ENCODE measurements around the gene HLCS. TPM values are rescaled to one million over a fixed set of nuclear protein-coding genes. Genes with fewer than 3 reads are reported as not detected.

HLCS gene
- total RNA-seq, 1 donor from 2014 or later: 15.3 TPM

DNA sequence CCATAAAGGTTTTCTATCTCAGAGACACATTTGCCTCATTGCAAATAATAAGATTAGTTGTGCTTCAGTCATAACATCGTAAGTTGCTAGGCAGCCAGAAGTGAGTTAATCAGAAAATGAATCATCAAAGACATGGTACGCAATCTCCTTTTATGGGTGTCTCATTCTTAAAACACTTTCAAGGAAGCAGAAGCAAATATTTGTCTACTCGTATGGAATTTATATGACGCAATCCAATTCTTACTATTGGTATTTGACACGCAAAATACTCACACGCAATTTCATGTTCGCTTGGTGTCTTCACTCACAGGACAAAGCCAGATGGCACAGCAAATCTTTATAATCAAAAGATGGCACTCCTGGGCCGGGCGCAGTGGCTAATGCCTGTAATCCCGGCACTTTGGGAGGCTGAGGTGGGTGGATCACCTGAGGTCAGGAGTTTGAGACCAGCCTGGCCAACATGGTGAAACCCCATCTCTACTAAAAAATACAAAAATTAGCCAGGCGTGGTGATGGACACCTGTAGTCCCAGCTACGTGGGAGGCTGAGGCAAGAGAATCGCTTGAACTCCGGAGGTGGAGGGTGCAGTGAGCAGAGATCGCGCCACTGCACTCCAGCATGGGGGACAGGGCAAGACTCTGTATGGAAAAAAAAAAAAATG lies 56.4 kb downstream of the HLCS start:
- Mint-ChIP-seq H3K27me3 (no peaks in the 10 kb centered on the region), H3K9me3 (no peaks in the 10 kb centered on the region), H3K36me3 (ENCODE audit: low read depth) (no peaks in the 10 kb centered on the region), H3K27ac (peak overlapping the region; percentile 7), H3K4me3 (no peak overlapping the region), H3K4me1 (peaks cover 5% of the 10 kb centered on the region)
- intact Hi-C loops (cut with micrococcal nuclease): no loop called here
- DNase-seq: no peak

DNA sequence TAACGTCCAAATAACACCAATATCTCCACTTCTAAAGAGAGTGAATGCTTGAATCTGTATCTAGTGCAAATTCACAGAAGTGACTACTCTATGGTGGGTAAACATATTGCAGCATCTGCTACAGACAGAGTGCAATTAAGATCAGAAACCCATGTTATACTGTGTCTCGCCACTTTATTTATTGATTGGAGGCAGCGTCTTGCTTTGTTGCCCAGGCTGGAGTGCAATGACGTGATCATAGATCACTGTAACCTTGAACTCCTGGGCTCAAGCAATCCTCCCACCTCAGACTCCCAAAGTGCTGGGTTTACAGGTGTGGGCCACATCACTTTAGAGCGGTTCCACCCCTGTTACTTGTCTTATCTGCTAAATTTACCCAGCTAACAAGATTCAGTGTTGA lies 57.0 kb downstream of the HLCS start:
- no peaks in the 10 kb centered on the region for H3K9me3 Mint-ChIP-seq
- H3K27ac Mint-ChIP-seq: no peak overlapping the region
- peaks cover 5% of the 10 kb centered on the region for H3K4me1 Mint-ChIP-seq
- DNase-seq: no peak
- intact Hi-C loops (cut with micrococcal nuclease): no loop called here
- H3K36me3 Mint-ChIP-seq (ENCODE audit: low read depth): no peaks in the 10 kb centered on the region
- H3K4me3 Mint-ChIP-seq: no peak overlapping the region
- no peaks in the 10 kb centered on the region for H3K27me3 Mint-ChIP-seq

DNA sequence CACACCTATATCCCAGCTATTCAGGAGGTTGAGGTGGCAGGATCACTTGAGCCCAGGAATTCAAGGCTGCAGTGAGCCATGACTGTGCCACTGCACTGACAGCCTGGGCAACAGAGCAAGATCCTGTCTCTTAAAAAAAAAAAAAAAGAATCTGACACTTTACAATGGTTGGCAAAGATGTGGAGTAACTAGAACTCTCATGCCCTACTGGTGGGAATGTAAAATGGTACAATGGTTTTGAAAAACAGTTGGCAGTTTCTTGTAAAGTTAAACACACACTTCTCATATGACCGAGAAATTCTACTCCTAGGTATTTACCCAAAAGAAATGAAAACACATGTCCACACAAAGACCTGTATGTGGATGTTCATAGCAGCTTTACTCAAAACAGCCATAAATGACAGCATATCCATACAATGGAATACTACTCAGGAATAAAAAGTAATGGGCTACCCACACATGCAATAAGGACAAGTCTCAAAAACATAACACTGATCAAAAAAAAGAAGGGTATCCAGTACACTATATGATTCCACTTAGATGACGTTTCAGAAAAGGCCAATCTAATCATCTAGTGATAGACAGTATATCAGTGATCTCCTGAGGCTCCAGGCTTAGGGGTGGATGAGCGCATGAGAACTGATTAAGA lies 58.1 kb downstream of the HLCS start:
- Mint-ChIP-seq H3K4me1 (peaks cover 5% of the 10 kb centered on the region), H3K27me3 (no peaks in the 10 kb centered on the region), H3K36me3 (ENCODE audit: low read depth) (no peaks in the 10 kb centered on the region), H3K4me3 (no peak overlapping the region), H3K27ac (no peak overlapping the region), H3K9me3 (no peaks in the 10 kb centered on the region)
- DNase-seq: no peak
- intact Hi-C loops (cut with micrococcal nuclease): no loop called here

DNA sequence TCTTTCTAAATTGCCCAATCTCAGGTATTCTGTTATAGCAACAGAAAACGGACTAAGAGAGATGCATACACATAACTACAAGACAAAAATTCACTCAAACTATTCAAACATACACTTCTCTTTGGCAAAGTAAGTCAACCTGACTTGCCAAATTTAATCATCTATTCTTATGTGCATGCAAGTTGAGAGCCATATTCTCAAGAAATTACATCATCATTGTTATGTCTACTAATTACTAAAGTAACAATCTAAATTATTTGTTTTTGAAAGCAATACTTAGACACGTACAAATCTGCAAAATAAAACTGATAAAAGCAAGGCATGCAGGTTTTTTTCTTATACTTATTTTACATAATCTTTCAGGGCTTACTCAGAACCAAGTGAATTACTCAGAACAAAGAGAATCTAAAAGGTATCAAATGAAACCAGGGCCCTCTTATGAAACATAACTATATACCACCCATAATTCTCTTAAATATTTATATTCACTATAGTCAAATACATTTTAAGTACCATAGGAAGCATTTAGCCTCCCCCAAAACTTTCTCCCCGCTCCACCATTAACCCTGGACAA lies 62.3 kb downstream of the HLCS start:
- Mint-ChIP-seq H3K36me3 (ENCODE audit: low read depth) (no peaks in the 10 kb centered on the region), H3K4me1 (peaks cover 2% of the 10 kb centered on the region), H3K9me3 (no peaks in the 10 kb centered on the region), H3K27me3 (no peaks in the 10 kb centered on the region), H3K27ac (no peak overlapping the region), H3K4me3 (no peak overlapping the region)
- intact Hi-C loops (cut with micrococcal nuclease): no loop called here
- DNase-seq: no peak

DNA sequence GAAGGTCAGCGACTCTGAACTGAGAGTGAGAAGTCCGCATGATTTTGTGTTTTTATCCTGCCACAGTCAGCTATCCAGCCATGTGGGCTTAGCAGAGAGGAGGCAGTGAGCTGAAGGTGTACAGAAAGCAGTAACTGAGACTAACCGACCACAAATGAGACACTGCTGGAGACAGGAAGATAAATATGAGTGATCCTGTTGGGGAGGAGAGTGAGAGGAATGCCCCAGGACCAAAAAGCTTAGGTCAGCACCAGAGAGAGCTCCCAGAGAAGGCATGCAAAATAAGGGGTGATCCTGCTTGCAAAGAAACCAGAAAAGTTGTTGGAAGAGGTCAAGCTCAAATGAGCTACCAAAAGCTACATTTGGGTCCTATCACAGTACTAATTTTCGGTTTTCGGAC lies 63.7 kb downstream of the HLCS start:
- DNase-seq: no peak
- no peaks in the 10 kb centered on the region for H3K36me3 Mint-ChIP-seq (ENCODE audit: low read depth)
- no peaks in the 10 kb centered on the region for H3K27me3 Mint-ChIP-seq
- H3K4me1 Mint-ChIP-seq: peaks cover 2% of the 10 kb centered on the region
- intact Hi-C loops (cut with micrococcal nuclease): no loop called here
- no peak overlapping the region for H3K4me3 Mint-ChIP-seq
- no peaks in the 10 kb centered on the region for H3K9me3 Mint-ChIP-seq
- no peak overlapping the region for H3K27ac Mint-ChIP-seq

DNA sequence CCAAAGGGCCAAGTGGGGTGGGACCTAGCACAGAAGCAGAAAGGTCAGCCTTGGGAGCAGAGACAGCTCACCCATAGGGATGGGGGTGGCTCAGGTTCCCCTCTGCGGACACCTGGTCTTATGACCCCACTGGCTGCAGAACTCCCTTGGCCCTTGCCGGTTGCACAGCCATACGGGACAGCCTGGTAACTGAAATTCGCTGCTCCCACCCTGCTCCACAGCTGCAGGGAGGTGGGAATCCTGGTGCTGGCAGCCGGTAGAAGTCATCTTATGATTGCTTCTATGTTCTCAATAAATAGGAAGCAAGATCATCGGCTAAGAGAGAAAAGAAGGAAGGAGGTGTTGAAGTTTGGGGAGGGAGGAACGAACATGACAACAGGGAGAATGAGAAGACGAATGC lies 64.1 kb downstream of the HLCS start:
- intact Hi-C loops (cut with micrococcal nuclease): no loop called here
- Mint-ChIP-seq H3K4me1 (peaks cover 2% of the 10 kb centered on the region), H3K27ac (no peak overlapping the region), H3K4me3 (no peak overlapping the region), H3K36me3 (ENCODE audit: low read depth) (no peaks in the 10 kb centered on the region), H3K27me3 (no peaks in the 10 kb centered on the region), H3K9me3 (no peaks in the 10 kb centered on the region)
- no peak for DNase-seq

DNA sequence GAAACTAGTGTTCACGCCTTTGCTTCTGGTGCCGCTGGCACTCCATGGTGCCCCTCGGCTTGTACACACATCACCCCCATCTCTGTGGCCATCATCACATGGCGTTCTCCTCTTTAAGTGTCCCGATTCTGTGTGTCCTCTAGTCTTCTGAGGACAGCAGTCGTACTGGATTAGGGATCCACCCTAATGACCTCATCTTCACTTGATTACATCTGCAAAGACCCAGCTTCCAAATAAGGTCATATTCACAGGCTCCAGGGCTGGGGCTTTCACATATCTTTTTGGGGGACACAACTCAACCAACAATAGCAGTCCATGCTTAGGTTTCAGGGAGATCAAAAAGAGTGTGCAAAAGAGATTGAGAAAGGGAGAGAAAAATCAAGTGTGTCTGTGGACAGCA lies 64.9 kb downstream of the HLCS start:
- Mint-ChIP-seq H3K4me1 (peaks cover 2% of the 10 kb centered on the region), H3K36me3 (ENCODE audit: low read depth) (peaks cover 2% of the 10 kb centered on the region), H3K4me3 (no peak overlapping the region), H3K27ac (no peak overlapping the region), H3K27me3 (no peaks in the 10 kb centered on the region), H3K9me3 (no peaks in the 10 kb centered on the region)
- intact Hi-C loops (cut with micrococcal nuclease): no loop called here
- DNase-seq: no peak

DNA sequence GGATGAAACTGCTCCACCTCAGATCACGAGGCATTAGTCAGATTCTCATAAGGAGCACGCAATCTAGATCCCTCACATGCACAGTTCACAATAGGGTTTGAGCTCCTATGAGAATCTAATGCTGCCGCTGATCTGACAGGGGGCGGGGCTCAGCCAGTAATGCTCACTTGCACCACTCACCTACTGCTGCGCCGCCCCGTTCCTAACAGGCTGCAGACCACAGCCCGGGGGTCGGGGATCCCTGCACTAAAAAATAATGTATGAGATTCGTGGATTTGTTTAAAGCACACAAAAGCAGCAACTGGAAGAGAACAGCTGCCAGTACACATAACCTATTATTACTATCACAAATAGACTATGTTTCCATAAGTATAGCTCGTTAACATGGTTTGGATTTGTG lies 72.9 kb downstream of the HLCS start:
- no peaks in the 10 kb centered on the region for H3K4me1 Mint-ChIP-seq
- H3K27ac Mint-ChIP-seq: no peak overlapping the region
- H3K4me3 Mint-ChIP-seq: no peak overlapping the region
- intact Hi-C loops (cut with micrococcal nuclease): no loop called here
- no peaks in the 10 kb centered on the region for H3K27me3 Mint-ChIP-seq
- DNase-seq: no peak
- no peaks in the 10 kb centered on the region for H3K9me3 Mint-ChIP-seq
- H3K36me3 Mint-ChIP-seq (ENCODE audit: low read depth): peaks cover 12% of the 10 kb centered on the region

DNA sequence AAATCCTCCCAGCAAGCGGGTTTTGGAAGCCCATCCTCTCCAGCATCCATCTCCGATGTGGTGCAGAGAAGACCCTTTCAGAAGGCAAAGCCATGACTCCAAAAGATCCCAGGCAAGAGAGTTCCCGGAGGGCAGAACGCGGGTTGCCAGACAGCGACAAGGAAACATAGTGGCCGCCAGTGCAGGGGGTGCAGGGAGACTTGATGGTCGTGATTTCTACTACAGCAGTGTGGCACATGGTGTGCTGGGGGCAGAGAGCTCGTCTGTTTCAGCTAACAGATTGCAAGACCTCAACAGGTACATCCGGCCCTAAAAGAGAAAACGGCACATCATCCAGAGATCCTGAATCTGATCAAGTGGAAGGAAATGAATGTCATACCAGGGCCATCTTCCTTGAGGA lies 74.3 kb downstream of the HLCS start:
- DNase-seq: no peak
- peaks cover 12% of the 10 kb centered on the region for H3K36me3 Mint-ChIP-seq (ENCODE audit: low read depth)
- H3K9me3 Mint-ChIP-seq: no peaks in the 10 kb centered on the region
- H3K4me1 Mint-ChIP-seq: no peaks in the 10 kb centered on the region
- H3K27me3 Mint-ChIP-seq: no peaks in the 10 kb centered on the region
- H3K27ac Mint-ChIP-seq: no peak overlapping the region
- intact Hi-C loops (cut with micrococcal nuclease): no loop called here
- H3K4me3 Mint-ChIP-seq: no peak overlapping the region

DNA sequence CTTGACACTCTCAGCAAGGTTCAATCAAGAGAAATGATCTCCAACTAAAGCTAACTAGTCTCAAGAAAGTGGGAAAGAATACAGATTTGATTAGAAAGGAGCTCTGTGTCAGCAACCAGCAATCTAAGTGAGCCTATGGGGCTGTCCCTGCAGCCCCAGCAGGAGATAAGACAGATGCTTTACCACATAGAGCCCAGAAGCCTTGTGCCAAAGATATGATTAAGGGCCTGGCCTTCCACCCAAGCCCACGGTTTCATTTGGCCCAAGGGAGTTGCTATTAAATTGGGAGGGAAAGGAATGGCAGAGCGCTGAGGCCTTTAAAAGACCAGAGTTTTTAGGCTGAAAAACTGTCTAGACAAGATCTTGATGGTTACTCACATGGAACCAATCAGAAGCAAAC lies 74.8 kb downstream of the HLCS start:
- H3K9me3 Mint-ChIP-seq: no peaks in the 10 kb centered on the region
- no peak overlapping the region for H3K4me3 Mint-ChIP-seq
- intact Hi-C loops (cut with micrococcal nuclease): no loop called here
- H3K27ac Mint-ChIP-seq: no peak overlapping the region
- H3K36me3 Mint-ChIP-seq (ENCODE audit: low read depth): peaks cover 11% of the 10 kb centered on the region
- DNase-seq: no peak
- H3K27me3 Mint-ChIP-seq: no peaks in the 10 kb centered on the region
- H3K4me1 Mint-ChIP-seq: no peaks in the 10 kb centered on the region

DNA sequence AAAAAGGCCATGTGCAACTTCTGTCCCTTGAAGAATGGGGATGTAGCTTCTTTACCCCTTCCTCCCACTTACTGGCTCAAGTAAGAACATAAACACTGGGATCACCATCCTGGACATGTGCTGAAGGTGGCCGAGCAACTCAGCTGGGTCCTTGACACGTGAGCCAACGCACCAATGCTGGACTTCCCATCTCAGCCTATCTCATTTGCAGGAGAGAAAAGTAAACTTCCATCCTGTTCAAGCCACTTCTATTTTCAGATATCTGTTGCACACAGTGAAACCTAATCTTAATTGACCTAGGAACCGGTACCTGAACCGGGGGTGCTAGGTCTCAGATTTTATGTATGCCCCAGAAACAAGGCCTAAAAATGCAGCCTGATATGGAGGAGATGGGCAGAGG lies 75.3 kb downstream of the HLCS start:
- Mint-ChIP-seq H3K4me3 (no peak overlapping the region), H3K27ac (no peak overlapping the region), H3K4me1 (no peaks in the 10 kb centered on the region), H3K36me3 (ENCODE audit: low read depth) (peaks cover 7% of the 10 kb centered on the region), H3K9me3 (no peaks in the 10 kb centered on the region), H3K27me3 (no peaks in the 10 kb centered on the region)
- no peak for DNase-seq
- intact Hi-C loops (cut with micrococcal nuclease): no loop called here

DNA sequence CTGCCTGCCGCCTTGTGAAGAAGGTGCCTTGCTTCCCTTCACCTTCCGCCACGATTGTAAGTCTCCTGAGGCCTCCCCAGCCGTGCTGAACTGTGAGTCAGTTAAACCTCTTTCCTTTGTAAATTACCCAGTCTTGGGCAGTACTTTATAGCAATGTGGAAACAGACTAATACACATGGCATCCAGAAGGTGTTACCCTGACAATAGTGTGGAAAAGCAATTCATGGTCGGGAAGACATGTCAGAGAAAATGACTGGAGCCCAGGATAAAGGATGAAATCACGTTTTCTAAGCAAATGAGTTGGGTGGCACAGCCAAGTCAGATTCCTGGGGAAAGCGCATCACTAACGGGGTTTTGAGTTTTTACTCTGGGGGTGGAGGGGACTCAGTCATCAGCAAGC lies 76.4 kb downstream of the HLCS start:
- H3K36me3 Mint-ChIP-seq (ENCODE audit: low read depth): peaks cover 11% of the 10 kb centered on the region
- H3K4me3 Mint-ChIP-seq: no peak overlapping the region
- intact Hi-C loops (cut with micrococcal nuclease): no loop called here
- no peak overlapping the region for H3K27ac Mint-ChIP-seq
- no peaks in the 10 kb centered on the region for H3K27me3 Mint-ChIP-seq
- no peaks in the 10 kb centered on the region for H3K4me1 Mint-ChIP-seq
- H3K9me3 Mint-ChIP-seq: no peaks in the 10 kb centered on the region
- no peak for DNase-seq

DNA sequence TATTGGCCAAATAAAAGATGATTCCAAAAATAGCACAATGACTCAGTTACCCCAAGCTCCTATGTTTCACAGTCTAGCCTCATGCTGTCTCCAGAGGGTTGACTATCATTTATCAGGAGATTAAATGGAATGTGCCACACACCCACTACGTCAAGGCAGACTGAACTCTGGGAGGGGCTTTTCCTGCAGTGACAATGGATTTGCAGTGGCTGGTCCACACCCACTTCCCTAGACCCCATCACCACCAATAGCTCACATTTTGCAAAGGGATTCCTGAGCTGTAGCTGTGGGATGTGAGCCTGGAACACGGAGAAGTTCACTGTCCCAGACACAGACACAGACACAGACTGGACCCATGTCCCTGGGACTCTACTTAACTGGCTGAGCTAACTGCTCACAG lies 77.1 kb downstream of the HLCS start:
- Mint-ChIP-seq H3K27me3 (no peaks in the 10 kb centered on the region), H3K27ac (no peak overlapping the region), H3K4me1 (no peaks in the 10 kb centered on the region), H3K4me3 (no peak overlapping the region), H3K36me3 (ENCODE audit: low read depth) (peaks cover 9% of the 10 kb centered on the region), H3K9me3 (no peaks in the 10 kb centered on the region)
- DNase-seq: no peak
- intact Hi-C loops (cut with micrococcal nuclease): no loop called here

DNA sequence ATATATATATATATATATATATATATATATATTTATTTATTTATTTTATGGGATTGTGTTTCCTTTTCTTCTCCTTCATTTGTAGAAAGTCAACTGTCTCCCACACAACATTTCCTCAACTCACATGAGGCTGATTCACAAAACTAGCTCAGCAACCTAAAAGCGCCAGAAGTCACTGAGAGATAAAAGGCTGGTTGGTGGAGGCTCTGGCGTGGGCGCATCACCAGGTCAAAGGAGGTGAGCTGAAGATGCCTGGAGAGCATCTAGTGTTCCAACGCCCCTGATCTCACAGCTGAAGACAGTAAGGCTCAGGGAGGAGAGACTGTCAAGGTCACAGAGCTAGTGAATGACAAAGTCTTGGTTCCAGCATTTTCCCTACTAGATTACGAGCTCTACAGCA lies 78.0 kb downstream of the HLCS start:
- intact Hi-C loops (cut with micrococcal nuclease): no loop called here
- no peak for DNase-seq
- H3K36me3 Mint-ChIP-seq (ENCODE audit: low read depth): peaks cover 12% of the 10 kb centered on the region
- no peaks in the 10 kb centered on the region for H3K4me1 Mint-ChIP-seq
- H3K27ac Mint-ChIP-seq: no peak overlapping the region
- H3K9me3 Mint-ChIP-seq: peaks cover 3% of the 10 kb centered on the region
- no peak overlapping the region for H3K4me3 Mint-ChIP-seq
- no peaks in the 10 kb centered on the region for H3K27me3 Mint-ChIP-seq

DNA sequence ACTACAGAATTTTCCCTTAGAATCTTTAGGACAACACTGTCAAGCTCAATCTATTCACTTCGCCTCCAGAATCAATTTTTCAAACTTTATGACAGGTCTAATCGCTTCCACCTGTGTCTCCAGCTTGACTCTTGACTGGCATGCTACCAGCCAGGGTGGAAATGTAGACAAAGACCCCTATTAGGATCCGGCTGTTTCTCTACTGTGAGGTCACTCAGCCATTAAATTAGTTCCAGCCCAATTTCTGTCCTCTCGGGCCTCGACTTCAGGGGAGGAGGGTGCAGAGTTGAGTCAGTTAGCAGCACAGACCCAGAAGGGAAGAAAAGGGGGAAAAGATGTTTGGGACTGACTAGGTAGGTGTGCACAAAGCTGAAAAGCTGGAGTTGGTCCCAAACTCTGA lies 78.5 kb downstream of the HLCS start:
- H3K27me3 Mint-ChIP-seq: no peaks in the 10 kb centered on the region
- H3K4me3 Mint-ChIP-seq: no peak overlapping the region
- no peak overlapping the region for H3K27ac Mint-ChIP-seq
- H3K4me1 Mint-ChIP-seq: no peaks in the 10 kb centered on the region
- intact Hi-C loops (cut with micrococcal nuclease): no loop called here
- peaks cover 8% of the 10 kb centered on the region for H3K9me3 Mint-ChIP-seq
- no peak for DNase-seq
- peaks cover 13% of the 10 kb centered on the region for H3K36me3 Mint-ChIP-seq (ENCODE audit: low read depth)

All from activated CD4-positive, alpha-beta T cell treated with anti-CD3 and anti-CD28 coated beads, Interleukin-2, amount 10 ng/mL, durations not matched to agents 24 days and 14 days (primary cell).